Stimulated activated CD4-positive, alpha-beta T cell treated with anti-CD3 and anti-CD28 coated beads, Interleukin-1b, Interleukin-23, amount 100 ng/mL, for 24 hours (primary cell): ENCODE data around the gene NCOR1.
A peak's percentile ranks its signal among the peaks of the same experiment; 100 is the strongest.
"Not testable (repeated sequence)": the region's sequence is repeated elsewhere in the genome, so short reads cannot be mapped to it uniquely, and the experiment has no call there.

Experiments
- DNase-seq, 4 experiments: peaks; one replicate each; pipeline ENCODE4 v3.0.0-alpha.2; 2020; ENCODE audit warnings: low read depth in 4 of 4, low spot score in 1 of 4

The NCOR1 gene

GRCh38 chr17:16100737-16101400 is 114.5 kb downstream of the NCOR1 start:
- DNase-seq: no peak

- DNase-seq: no peak
Measured at GRCh38 chr17:16091773-16092172, 123.6 kb downstream of the NCOR1 start.

GRCh38 chr17:16086957-16087356 is 128.4 kb downstream of the NCOR1 start:
- peak in 1 of 4 experiments; percentile 1 for DNase-seq

- no peak for DNase-seq
Measured at GRCh38 chr17:16085066-16085699, 130.2 kb downstream of the NCOR1 start.

- DNase-seq: no peak
Measured at GRCh38 chr17:16083223-16083622, 132.1 kb downstream of the NCOR1 start.

GRCh38 chr17:16081507-16082087 is 133.7 kb downstream of the NCOR1 start:
- no peak for DNase-seq

GRCh38 chr17:16080366-16080765 is 135.0 kb downstream of the NCOR1 start:
- no peak for DNase-seq

GRCh38 chr17:16075949-16076348 is 139.4 kb downstream of the NCOR1 start:
- DNase-seq: no peak

- DNase-seq: no peak
Measured at GRCh38 chr17:16074423-16074822, 140.9 kb downstream of the NCOR1 start.

GRCh38 chr17:16073845-16074244 is 141.5 kb downstream of the NCOR1 start:
- DNase-seq: no peak

- DNase-seq: no peak
Measured at GRCh38 chr17:16072031-16072430, 143.3 kb downstream of the NCOR1 start.

- no peak for DNase-seq
Measured at GRCh38 chr17:16068323-16068722, 147.0 kb downstream of the NCOR1 start.

- no peak for DNase-seq
Measured at GRCh38 chr17:16066125-16066524, 149.2 kb downstream of the NCOR1 start.

GRCh38 chr17:16061631-16062030 is 153.7 kb downstream of the NCOR1 start:
- no peak for DNase-seq

- not testable (repeated sequence) for DNase-seq
Measured at GRCh38 chr17:16055139-16055538, 160.2 kb downstream of the NCOR1 start.

GRCh38 chr17:16052486-16052885 is 162.8 kb downstream of the NCOR1 start:
- DNase-seq: no peak

- DNase-seq: no peak
Measured at GRCh38 chr17:16050844-16051243, 164.5 kb downstream of the NCOR1 start.

GRCh38 chr17:16048811-16049449 is 166.4 kb downstream of the NCOR1 start:
- DNase-seq: no peak

GRCh38 chr17:16046966-16047365 is 168.4 kb downstream of the NCOR1 start:
- DNase-seq: no peak

- no peak for DNase-seq
Measured at GRCh38 chr17:16044487-16044886, 170.8 kb downstream of the NCOR1 start.

- DNase-seq: no peak
Measured at GRCh38 chr17:16040710-16041251, 174.6 kb downstream of the NCOR1 start.

- DNase-seq: no peak
Measured at GRCh38 chr17:16037636-16038035, 177.7 kb downstream of the NCOR1 start.
